Upper lobe of left lung (tissue), 4 donors: Measurements from ENCODE around the gene SCAMP2.

Experiments
- CTCF ChIP-seq, 6 experiments: fragments of 450-650 bp in 4 of 6; fragments of 200-600 bp in 2 of 6; sonication (generic) in 2 of 6; IDR thresholded peaks; one replicate each; pipeline ENCODE4 v1.5.1; 2016 to 2019; ENCODE audit warnings: antibody characterized with exemption in 6 of 6
- POLR2A ChIP-seq, 4 donors: fragments of 450-650 bp; IDR thresholded peaks; one replicate each; pipeline ENCODE4 v1.5.1; 2016 to 2017; ENCODE audit warnings: antibody characterized with exemption in 4 of 4, mild to moderate bottlenecking in 2 of 4

- TF ChIP-seq POLR2A (IDR thresholded peaks at IDR 0.05): no peak
- TF ChIP-seq CTCF (IDR thresholded peaks at IDR 0.05): no peak
These were observed 63.9 kb downstream of the SCAMP2 start for GRCh38 chr15:74809242-74809641.
